Measurements from ENCODE around the gene TRAK1. TPM values are rescaled to one million over a fixed set of nuclear protein-coding genes. Genes with fewer than 3 reads are reported as not detected.

Gene TRAK1
- total RNA-seq, 1 donor from 2014 or later = 41.0 TPM

DNA sequence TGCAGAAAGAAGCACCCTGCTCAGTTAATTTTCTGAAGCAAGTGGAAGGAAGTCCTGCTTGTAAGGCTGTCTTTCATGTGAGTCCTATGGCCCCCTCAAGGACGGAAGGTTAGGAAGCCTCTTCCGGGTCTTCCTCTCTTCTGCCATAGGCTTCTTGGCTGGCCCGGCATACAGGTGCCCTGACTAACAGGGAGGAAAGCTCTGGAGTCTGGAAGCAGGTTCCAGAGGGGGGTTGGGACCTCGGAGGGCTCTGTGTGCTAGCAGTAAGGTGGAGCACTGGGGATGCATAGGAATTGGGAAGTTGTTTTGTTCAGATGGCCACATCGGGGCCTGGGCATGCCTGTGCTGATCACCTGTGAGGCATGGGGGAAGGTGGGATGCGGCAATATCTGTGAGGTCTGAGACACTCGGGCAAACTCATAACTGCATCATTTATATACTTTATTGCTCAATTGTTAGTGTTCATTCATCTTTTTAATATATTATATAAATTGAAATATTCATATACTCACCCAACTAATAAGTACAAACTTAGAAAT is 49.6 kb downstream of the TRAK1 start:
- H3K27me3 Mint-ChIP-seq (ENCODE audit: low read depth) = no peaks in the 10 kb centered on the region
- no peaks in the 10 kb centered on the region for H3K9me3 Mint-ChIP-seq
- H3K27ac Mint-ChIP-seq (ENCODE audit: unreplicated experiment) = no peak overlapping the region
- TF ChIP-seq CTCF (conservative IDR thresholded peaks at IDR 0.05) = no peak
- peaks cover 6% of the 10 kb centered on the region for H3K4me1 Mint-ChIP-seq
- DNase-seq (ENCODE audit: low read depth, low spot score) = no peak
- H3K4me3 Mint-ChIP-seq = no peak overlapping the region
- no peaks in the 10 kb centered on the region for H3K36me3 Mint-ChIP-seq (ENCODE audit: low read depth)

DNA sequence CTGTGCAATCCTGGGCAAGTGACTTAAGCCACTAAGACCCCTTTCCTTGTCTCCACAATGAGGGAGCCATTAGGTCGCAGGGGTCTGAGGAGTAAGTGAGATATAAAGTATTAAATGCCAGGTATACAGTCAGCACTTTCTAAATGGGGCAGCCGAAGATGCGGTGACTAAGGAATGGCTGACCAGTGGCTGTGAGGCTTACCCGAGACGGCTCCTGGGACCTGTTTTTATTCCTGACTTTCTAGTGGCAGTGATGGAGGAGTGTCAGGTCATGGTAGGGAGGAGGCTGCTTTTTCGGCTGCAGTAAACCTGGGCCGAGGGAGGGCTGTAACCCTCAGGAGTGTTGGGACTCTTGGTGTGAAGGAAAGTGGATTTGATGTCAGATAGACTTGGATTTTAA is 52.3 kb downstream of the TRAK1 start:
- no peaks in the 10 kb centered on the region for H3K27me3 Mint-ChIP-seq (ENCODE audit: low read depth)

DNA sequence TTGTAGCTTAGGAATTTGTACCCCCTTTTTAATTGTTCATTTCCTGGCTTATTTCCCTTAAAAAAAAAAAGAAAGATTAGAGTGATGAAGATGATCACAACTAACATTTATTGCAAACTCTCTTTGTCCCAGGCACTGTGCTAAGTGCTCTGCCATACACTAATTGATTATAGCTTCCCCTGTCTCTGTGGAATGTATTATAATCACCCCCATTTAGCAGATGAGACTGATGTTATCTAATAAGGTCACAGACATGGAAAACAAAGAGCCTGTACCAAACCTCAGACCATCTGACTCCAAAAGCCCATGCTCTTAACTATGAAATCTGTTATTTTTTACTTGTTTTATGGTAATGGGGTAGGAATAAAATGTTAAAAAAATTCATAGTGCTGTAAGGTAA is 53.1 kb downstream of the TRAK1 start:
- Mint-ChIP-seq H3K36me3 (ENCODE audit: low read depth) (no peaks in the 10 kb centered on the region), H3K4me1 (peaks cover 14% of the 10 kb centered on the region), H3K27me3 (ENCODE audit: low read depth) (no peaks in the 10 kb centered on the region), H3K4me3 (no peak overlapping the region), H3K9me3 (no peaks in the 10 kb centered on the region), H3K27ac (ENCODE audit: unreplicated experiment) (no peak overlapping the region)
- DNase-seq (ENCODE audit: low read depth, low spot score) = no peak
- no peak for TF ChIP-seq CTCF (conservative IDR thresholded peaks at IDR 0.05)

More for the DNA sequence above, 52.3 kb downstream of the TRAK1 start:
- DNase-seq (ENCODE audit: low read depth, low spot score) = no peak
- Mint-ChIP-seq H3K4me1 (peaks cover 6% of the 10 kb centered on the region), H3K4me3 (no peak overlapping the region), H3K9me3 (no peaks in the 10 kb centered on the region), H3K36me3 (ENCODE audit: low read depth) (no peaks in the 10 kb centered on the region), H3K27ac (ENCODE audit: unreplicated experiment) (no peak overlapping the region)
- no peak for TF ChIP-seq CTCF (conservative IDR thresholded peaks at IDR 0.05)

- Mint-ChIP-seq H3K36me3 (ENCODE audit: low read depth) (no peaks in the 10 kb centered on the region), H3K9me3 (no peaks in the 10 kb centered on the region), H3K4me1 (peaks cover 21% of the 10 kb centered on the region), H3K27ac (ENCODE audit: unreplicated experiment) (no peak overlapping the region), H3K27me3 (ENCODE audit: low read depth) (no peaks in the 10 kb centered on the region), H3K4me3 (no peak overlapping the region)
- DNase-seq (ENCODE audit: low read depth, low spot score) = no peak
- no peak for TF ChIP-seq CTCF (conservative IDR thresholded peaks at IDR 0.05)
Observed at GRCh38 chr3:42148086-42148848, 57.1 kb downstream of the TRAK1 start.

DNA sequence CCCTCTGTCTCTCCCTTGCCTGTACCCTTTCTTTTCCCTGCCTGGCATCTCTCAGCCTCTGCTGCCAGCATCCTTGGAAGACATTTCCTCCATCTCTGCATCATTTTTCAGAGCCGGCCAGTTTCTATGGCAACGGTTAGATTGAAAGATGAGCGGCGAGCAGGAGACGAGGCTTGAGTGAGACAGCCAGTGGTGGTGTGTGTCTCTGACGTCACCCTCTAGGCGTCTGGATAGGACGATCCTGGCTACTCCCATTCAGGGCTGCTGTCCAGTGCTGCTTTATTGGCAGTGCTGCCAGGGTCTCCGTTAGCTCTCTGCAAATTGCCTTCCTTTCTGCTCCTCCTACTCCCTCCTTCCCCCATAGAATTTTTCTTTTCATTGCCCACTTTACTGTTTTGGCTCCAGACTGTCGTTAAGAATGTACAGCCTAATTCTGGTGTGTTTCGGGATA is 57.9 kb downstream of the TRAK1 start:
- H3K4me3 Mint-ChIP-seq = peak overlapping the region; percentile 24
- H3K9me3 Mint-ChIP-seq = no peaks in the 10 kb centered on the region
- DNase-seq (ENCODE audit: low read depth, low spot score) = peak; percentile 50
- H3K36me3 Mint-ChIP-seq (ENCODE audit: low read depth) = no peaks in the 10 kb centered on the region
- peaks cover 15% of the 10 kb centered on the region for H3K4me1 Mint-ChIP-seq
- no peaks in the 10 kb centered on the region for H3K27me3 Mint-ChIP-seq (ENCODE audit: low read depth)
- H3K27ac Mint-ChIP-seq (ENCODE audit: unreplicated experiment) = no peak overlapping the region
- TF ChIP-seq CTCF (conservative IDR thresholded peaks at IDR 0.05) = no peak

Data from neural crest cell (in vitro differentiated cells).